Transverse colon (tissue), 4 donors: ENCODE results near the gene RAD51AP1.

ENCODE experiments used
- CTCF ChIP-seq, 5 experiments: fragments of 200-600 bp in 3 of 5; fragments of 450-650 bp in 2 of 5; sonication (generic) in 3 of 5; IDR thresholded peaks; 1 replicate in 2 of 5; 2 replicates in 3 of 5; pipeline ENCODE4 v1.5.1; 2016 to 2017; ENCODE audit warnings: antibody characterized with exemption in 5 of 5, inconsistent platforms in 3 of 5, mild to moderate bottlenecking in 2 of 5, moderate library complexity in 1 of 5
- EP300 ChIP-seq: sonication (generic); formaldehyde crosslinking; IDR thresholded peaks from one replicate; pipeline ENCODE4 v1.6.1; 2017; ENCODE audit warnings: antibody characterized with exemption, low read depth
- POLR2A ChIP-seq: fragments of 450-650 bp; IDR thresholded peaks from one replicate; pipeline ENCODE4 v1.6.1; 2016; ENCODE audit warnings: antibody characterized with exemption, mild to moderate bottlenecking, moderate library complexity
- POLR2AphosphoS5 ChIP-seq, 3 donors: sonication (generic); formaldehyde crosslinking; IDR thresholded peaks; one replicate each; pipeline ENCODE4 v1.6.1; 2016; ENCODE audit warnings: antibody characterized with exemption in 3 of 3

GRCh38 chr12:4584281-4584680 lies 45.6 kb downstream of the RAD51AP1 start:
- TF ChIP-seq CTCF (IDR thresholded peaks at IDR 0.05): no peak
- no peak for TF ChIP-seq EP300
- TF ChIP-seq POLR2AphosphoS5 (IDR thresholded peaks at IDR 0.05): no peak
- TF ChIP-seq POLR2A: no peak
